Head of caudate nucleus (tissue), 42 donors: Measurements from ENCODE around the gene HNRNPK.
A peak's percentile ranks its signal among the peaks of the same experiment; 100 is the strongest.

Experiments used
- DNase-seq, 42 donors: peaks; one replicate each; pipeline versions ENCODE4 v3.0.0 to v3.0.0-alpha.2; 2020 to 2021; ENCODE audit warnings: mixed read lengths in 7 of 42
- intact Hi-C: fragments of 100-400 bp; cut with DNase I; formaldehyde crosslinking; loops from one replicate; pipeline ENCODE4 v1.15.0; 2022

Gene HNRNPK

GRCh38 chr9:83979812-83980394, at the start of gene HNRNPK:
HNRNPK (minus strand) TSS chr9:83980215; CDS start chr9:83978252, 1,963 bp downstream.
- intact Hi-C loops = loop anchor here (10.0 kb wide), 1 partner anchor 55 kb away; the partner anchor contains the start of gene KIF27
- DNase-seq = peak; percentile 94 to 100 (median 99)

- intact Hi-C loops = no loop called here
- DNase-seq = no peak
Measured at GRCh38 chr9:84027201-84027600, 47.2 kb upstream of the HNRNPK start.

- intact Hi-C loops = no loop called here
- DNase-seq = no peak
Measured at GRCh38 chr9:84024041-84024575, 44.1 kb upstream of the HNRNPK start.

- intact Hi-C loops = no loop called here
- DNase-seq = no peak
Measured at GRCh38 chr9:84007662-84008061, 27.6 kb upstream of the HNRNPK start.

GRCh38 chr9:84003246-84003645, 23.2 kb upstream of the HNRNPK start:
- no peak for DNase-seq
- intact Hi-C loops = no loop called here

GRCh38 chr9:84002344-84002743, 22.3 kb upstream of the HNRNPK start:
- DNase-seq = no peak
- intact Hi-C loops = no loop called here

- intact Hi-C loops = no loop called here
- DNase-seq = no peak
Measured at GRCh38 chr9:84001621-84002020, 21.6 kb upstream of the HNRNPK start.

- intact Hi-C loops = no loop called here
- no peak for DNase-seq
Measured at GRCh38 chr9:84000186-84000585, 20.2 kb upstream of the HNRNPK start.

- intact Hi-C loops = no loop called here
- DNase-seq = no peak
Measured at GRCh38 chr9:83999141-83999918, 19.3 kb upstream of the HNRNPK start.

GRCh38 chr9:83996126-83996525, 16.1 kb upstream of the HNRNPK start:
- DNase-seq = no peak

GRCh38 chr9:83992901-83993300, 12.9 kb upstream of the HNRNPK start:
- DNase-seq = no peak
- intact Hi-C loops = no loop called here

More at GRCh38 chr9:83996126-83996525, 16.1 kb upstream of the HNRNPK start:
- intact Hi-C loops = no loop called here

GRCh38 chr9:83992407-83992806, 12.4 kb upstream of the HNRNPK start:
- DNase-seq = no peak
- intact Hi-C loops = no loop called here

- intact Hi-C loops = no loop called here
- DNase-seq = no peak
Measured at GRCh38 chr9:83991355-83991754, 11.3 kb upstream of the HNRNPK start.

GRCh38 chr9:83988411-83988810, 8.4 kb upstream of the HNRNPK start:
- intact Hi-C loops = loop anchor here (10.0 kb wide), 1 partner anchor 64 kb away; the partner anchor contains the start of gene KIF27
- DNase-seq = no peak

GRCh38 chr9:83987402-83987791, 7.4 kb upstream of the HNRNPK start:
- no peak for DNase-seq
- intact Hi-C loops = loop anchor here (10.0 kb wide), 1 partner anchor 63 kb away; the partner anchor contains the start of gene KIF27

GRCh38 chr9:83986765-83987401, 6.9 kb upstream of the HNRNPK start:
- intact Hi-C loops = loop anchor here (10.0 kb wide), 1 partner anchor 62 kb away; the partner anchor contains the start of gene KIF27
- no peak for DNase-seq

GRCh38 chr9:83986195-83986594, 6.2 kb upstream of the HNRNPK start:
- intact Hi-C loops = loop anchor here (10.0 kb wide), 1 partner anchor 61 kb away; the partner anchor contains the start of gene KIF27
- no peak for DNase-seq

GRCh38 chr9:83981126-83981871, 1.3 kb upstream of the HNRNPK start:
- peak in 27 of 42 donors; percentile 5 to 58 (median 28) for DNase-seq

More at GRCh38 chr9:83981126-83981871, 1.3 kb upstream of the HNRNPK start:
- intact Hi-C loops = loop anchor here (10.0 kb wide), 1 partner anchor 56 kb away; the partner anchor contains the start of gene KIF27
